A673 (cell line): ENCODE results near the gene NT5DC2. TPM values are rescaled to one million over a fixed set of nuclear protein-coding genes. Genes with fewer than 3 reads are reported as not detected.

Experiments used
- BruUV-seq: library from RNA; stranded (reverse); fragments of 400-500 nt; replicated peaks from 2 replicates; lab custom pipeline; 2021; lab: Mats Ljungman, UMichigan
- CTCF ChIA-PET: fragments of 300-600 bp; sonication (Branson Sonifier 250); formaldehyde crosslinking; loops from one replicate; lab custom pipeline; 2022; ENCODE audit warnings: antibody characterized with exemption; lab: Charles Lee
- POLR2A ChIA-PET: fragments of 300-600 bp; sonication (Branson Sonifier 250); formaldehyde crosslinking; loops from one replicate; lab custom pipeline; 2022; ENCODE audit warnings: antibody characterized with exemption; ENCODE audit not compliant: low non-redundant PET; lab: Charles Lee
- DNase-seq: peaks from one replicate; pipeline ENCODE4 v3.0.0-alpha.2; 2015; ENCODE audit warnings: low spot score
- H3K27ac ChIP-seq: fragments of 200-600 bp; sonication (generic); 2 replicates; pipeline ENCODE4 v1.5.1; 2016; ENCODE audit warnings: mixed run types, low read depth, mild to moderate bottlenecking, mixed read lengths, antibody characterized with exemption, low read length; ENCODE audit not compliant: poor library complexity, severe bottlenecking
- H3K27me3 ChIP-seq: fragments of 200-600 bp; sonication (generic); replicated peaks from 2 replicates; pipeline ENCODE4 v1.6.1; 2017; ENCODE audit warnings: mixed run types, low read depth, mild to moderate bottlenecking, mixed read lengths, antibody characterized with exemption, low read length; ENCODE audit not compliant: insufficient read depth, poor library complexity
- H3K36me3 ChIP-seq: fragments of 200-600 bp; sonication (generic); 2 replicates; pipeline ENCODE4 v1.6.1; 2016; ENCODE audit warnings: mixed run types, mild to moderate bottlenecking, mixed read lengths, antibody characterized with exemption, low read length; ENCODE audit not compliant: insufficient read depth, poor library complexity, severe bottlenecking
- H3K4me1 ChIP-seq: fragments of 200-600 bp; sonication (generic); 2 replicates; pipeline ENCODE4 v1.6.1; 2017; ENCODE audit warnings: mixed run types, mild to moderate bottlenecking, mixed read lengths, antibody characterized with exemption, low read length; ENCODE audit not compliant: insufficient read depth, poor library complexity, severe bottlenecking
- H3K4me3 ChIP-seq: fragments of 200-600 bp; sonication (generic); 2 replicates; pipeline ENCODE4 v1.5.1; 2016; ENCODE audit warnings: low read depth, mixed run types, mild to moderate bottlenecking, mixed read lengths, low read length; ENCODE audit not compliant: poor library complexity, severe bottlenecking
- H3K9me3 ChIP-seq: fragments of 200-600 bp; sonication (generic); 2 replicates; pipeline ENCODE4 v1.6.1; 2016; ENCODE audit warnings: mixed run types, low read depth, mild to moderate bottlenecking, mixed read lengths, antibody characterized with exemption, low read length; ENCODE audit not compliant: poor library complexity, severe bottlenecking
- EZH2 ChIP-seq: fragments of 200-600 bp; sonication (generic); IDR thresholded peaks from 2 replicates; pipeline ENCODE4 v1.6.1; 2017; ENCODE audit warnings: borderline replicate concordance, low read depth, mild to moderate bottlenecking, mixed read lengths, antibody characterized with exemption, low read length; ENCODE audit not compliant: poor library complexity, severe bottlenecking
- intact Hi-C: fragments of 100-400 bp; cut with micrococcal nuclease; formaldehyde crosslinking; loops from one replicate; pipeline ENCODE4 v1.10.0; 2022; ENCODE audit not compliant: unreplicated experiment
- total RNA-seq: library from RNA; stranded (reverse); gene quantifications from 2 replicates; pipeline ENCODE4 v1.2.3, GENCODE V29; 2021
- TF ChIP-seq, protein P1 (sequence below): fragments of 300-800, 200-600 bp; sonication (generic); conservative IDR thresholded peaks from 2 replicates; pipeline ENCODE4 v1.5.1; 2017; ENCODE audit warnings: low read depth, mild to moderate bottlenecking, antibody characterized with exemption, low read length, moderate library complexity, mixed read lengths

NT5DC2 gene
- total RNA-seq, 1 experiment from 2014 or later: 108 TPM

DNA sequence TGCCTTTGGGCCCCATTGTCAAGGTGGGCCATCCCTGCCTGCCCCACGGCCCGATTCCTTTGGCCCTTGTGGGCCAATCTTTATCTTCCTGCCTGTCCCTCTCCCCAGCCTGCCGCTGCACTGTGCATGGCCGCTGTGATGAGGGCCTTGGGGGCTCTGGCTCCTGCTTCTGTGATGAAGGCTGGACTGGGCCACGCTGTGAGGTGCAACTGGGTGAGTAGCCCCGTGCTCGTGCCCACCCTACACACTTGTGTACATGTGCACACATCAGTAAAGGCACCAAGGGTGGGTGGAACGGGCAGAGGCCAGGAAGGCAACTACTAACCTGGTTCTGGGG lies 12.2 kb downstream of the NT5DC2 start:
- no TSS peak for BruUV-seq
- Histone ChIP-seq H3K27ac (no peak overlapping the region), H3K9me3 (no peaks in the 10 kb centered on the region), H3K4me3 (no peak overlapping the region), H3K27me3 (no peaks in the 10 kb centered on the region), H3K36me3 (peaks cover 9% of the 10 kb centered on the region), H3K4me1 (peaks cover 5% of the 10 kb centered on the region)
- TF ChIP-seq, protein P1, sequence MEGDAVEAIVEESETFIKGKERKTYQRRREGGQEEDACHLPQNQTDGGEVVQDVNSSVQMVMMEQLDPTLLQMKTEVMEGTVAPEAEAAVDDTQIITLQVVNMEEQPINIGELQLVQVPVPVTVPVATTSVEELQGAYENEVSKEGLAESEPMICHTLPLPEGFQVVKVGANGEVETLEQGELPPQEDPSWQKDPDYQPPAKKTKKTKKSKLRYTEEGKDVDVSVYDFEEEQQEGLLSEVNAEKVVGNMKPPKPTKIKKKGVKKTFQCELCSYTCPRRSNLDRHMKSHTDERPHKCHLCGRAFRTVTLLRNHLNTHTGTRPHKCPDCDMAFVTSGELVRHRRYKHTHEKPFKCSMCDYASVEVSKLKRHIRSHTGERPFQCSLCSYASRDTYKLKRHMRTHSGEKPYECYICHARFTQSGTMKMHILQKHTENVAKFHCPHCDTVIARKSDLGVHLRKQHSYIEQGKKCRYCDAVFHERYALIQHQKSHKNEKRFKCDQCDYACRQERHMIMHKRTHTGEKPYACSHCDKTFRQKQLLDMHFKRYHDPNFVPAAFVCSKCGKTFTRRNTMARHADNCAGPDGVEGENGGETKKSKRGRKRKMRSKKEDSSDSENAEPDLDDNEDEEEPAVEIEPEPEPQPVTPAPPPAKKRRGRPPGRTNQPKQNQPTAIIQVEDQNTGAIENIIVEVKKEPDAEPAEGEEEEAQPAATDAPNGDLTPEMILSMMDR: no peak
- no peak for TF ChIP-seq EZH2
- POLR2A ChIA-PET: no interaction called here
- intact Hi-C loops: no loop called here
- DNase-seq: no peak
- CTCF ChIA-PET: no interaction called here

DNA sequence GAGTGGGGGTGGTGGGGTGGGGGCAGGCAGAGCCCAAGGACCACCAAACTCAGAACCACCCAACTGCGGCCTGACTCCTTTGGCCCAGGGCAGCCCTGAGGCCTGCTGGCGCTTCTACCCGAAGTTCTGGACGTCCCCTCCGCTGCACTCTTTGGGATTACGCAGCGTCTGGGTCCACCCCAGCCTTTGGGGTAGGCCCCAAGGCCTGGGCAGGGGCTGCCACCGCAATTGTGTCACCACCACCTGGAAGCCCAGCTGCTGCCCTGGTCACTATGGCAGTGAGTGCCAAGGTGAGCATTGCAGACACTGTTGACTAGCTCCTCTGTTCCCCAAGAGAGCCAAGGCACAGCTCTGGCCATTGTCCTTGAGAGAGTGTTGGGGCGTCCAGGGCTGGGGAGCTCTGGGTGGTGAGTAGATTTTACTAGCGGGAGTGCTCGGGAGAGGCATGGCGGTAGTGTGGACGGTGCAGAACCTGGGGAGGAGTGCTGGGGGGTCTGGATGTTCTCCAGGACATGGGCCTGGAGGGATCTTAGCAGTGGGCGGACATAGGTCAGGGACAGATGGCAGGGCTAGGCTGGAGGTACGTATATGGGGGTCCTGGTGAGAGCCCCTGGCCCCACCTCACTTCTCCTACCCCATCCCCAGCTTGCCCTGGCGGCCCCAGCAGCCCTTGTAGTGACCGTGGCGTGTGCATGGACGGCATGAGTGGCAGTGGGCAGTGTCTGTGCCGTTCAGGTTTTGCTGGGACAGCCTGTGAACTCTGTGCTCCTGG lies 12.8 kb downstream of the NT5DC2 start:
- no TSS peak for BruUV-seq
- Histone ChIP-seq H3K27me3 (no peaks in the 10 kb centered on the region), H3K4me3 (no peak overlapping the region), H3K36me3 (peaks cover 9% of the 10 kb centered on the region), H3K27ac (no peak overlapping the region), H3K4me1 (peaks cover 5% of the 10 kb centered on the region), H3K9me3 (no peaks in the 10 kb centered on the region)
- ChIA-PET POLR2A (no interaction called here), CTCF (no interaction called here)
- intact Hi-C loops: no loop called here
- no peak for DNase-seq
- no peak for TF ChIP-seq EZH2
- TF ChIP-seq, protein P1: no peak

DNA sequence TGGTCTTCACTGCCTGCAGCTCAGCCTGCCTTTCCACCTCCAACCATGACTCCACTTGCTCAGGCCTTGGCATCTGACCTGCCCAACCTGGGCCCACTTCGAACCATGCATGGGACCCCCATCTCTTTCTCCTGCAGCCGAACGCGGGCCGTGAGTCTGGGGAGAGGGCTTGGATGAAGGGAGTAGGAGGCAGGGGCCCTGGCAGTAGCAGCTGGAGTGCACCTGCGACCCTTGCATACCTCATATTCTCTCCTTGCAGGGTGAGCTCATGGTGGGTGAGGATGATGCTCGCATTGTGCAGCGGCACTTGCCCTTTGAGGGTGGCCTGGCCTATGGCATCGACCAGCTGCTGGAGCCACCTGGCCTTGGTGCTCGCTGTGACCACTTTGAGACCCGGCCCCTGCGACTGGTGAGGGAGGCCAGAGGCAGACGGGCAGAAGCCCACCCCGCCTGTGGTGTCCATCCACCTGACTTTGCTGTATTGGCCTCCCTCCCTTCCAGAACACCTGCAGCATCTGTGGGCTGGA lies 13.5 kb downstream of the NT5DC2 start:
- H3K36me3 ChIP-seq: peaks cover 9% of the 10 kb centered on the region
- TF ChIP-seq, protein P1: no peak
- TF ChIP-seq EZH2: no peak
- H3K27ac ChIP-seq: no peak overlapping the region
- ChIA-PET POLR2A (no interaction called here), CTCF (no interaction called here)
- no peaks in the 10 kb centered on the region for H3K27me3 ChIP-seq
- intact Hi-C loops: no loop called here
- BruUV-seq: no TSS peak
- H3K9me3 ChIP-seq: no peaks in the 10 kb centered on the region
- no peak overlapping the region for H3K4me3 ChIP-seq
- DNase-seq: no peak
- peaks cover 5% of the 10 kb centered on the region for H3K4me1 ChIP-seq
